ENCODE measurements around the gene KRTAP17-1.
"Not testable (repeated sequence)": the region's sequence is repeated elsewhere in the genome, so short reads cannot be mapped to it uniquely, and the experiment has no call there.

Gene KRTAP17-1

GRCh38 chr17:41301916-41302901 lies 13.3 kb downstream of the KRTAP17-1 start, which contains the start of gene KRTAP29-1:
Gene KRTAP29-1 (minus strand): TSS chr17:41302851. CDS start chr17:41302851, 0 bp downstream.
- no peak for DNase-seq

GRCh38 chr17:41301204-41301790 lies 14.2 kb downstream of the KRTAP17-1 start:
- no peak for DNase-seq

- DNase-seq: no peak
Observed at GRCh38 chr17:41298458-41299135, 16.9 kb downstream of the KRTAP17-1 start.

GRCh38 chr17:41296846-41297245 lies 18.7 kb downstream of the KRTAP17-1 start:
- DNase-seq: no peak

- DNase-seq: no peak
Observed at GRCh38 chr17:41294016-41294415, 21.5 kb downstream of the KRTAP17-1 start.

- no peak for DNase-seq
Observed at GRCh38 chr17:41287050-41287449, 28.5 kb downstream of the KRTAP17-1 start.

- DNase-seq: no peak
Observed at GRCh38 chr17:41284546-41284945, 31.0 kb downstream of the KRTAP17-1 start.

- no peak for DNase-seq
Observed at GRCh38 chr17:41284043-41284442, 31.5 kb downstream of the KRTAP17-1 start.

- no peak for DNase-seq
Observed at GRCh38 chr17:41278176-41278955, 37.1 kb downstream of the KRTAP17-1 start.

- DNase-seq: not testable (repeated sequence)
Observed at GRCh38 chr17:41275648-41276190, 39.8 kb downstream of the KRTAP17-1 start, which contains the start of gene KRTAP9-7. Gene KRTAP9-7 (plus strand): TSS chr17:41275698. CDS start chr17:41275698, 0 bp downstream.

- DNase-seq: no peak
Observed at GRCh38 chr17:41271858-41272257, 43.7 kb downstream of the KRTAP17-1 start.

GRCh38 chr17:41271323-41271722 lies 44.2 kb downstream of the KRTAP17-1 start:
- DNase-seq: not testable (repeated sequence)

GRCh38 chr17:41267711-41268110 lies 47.8 kb downstream of the KRTAP17-1 start:
- DNase-seq: no peak

- DNase-seq: no peak
Observed at GRCh38 chr17:41265078-41265477, 50.4 kb downstream of the KRTAP17-1 start, which contains the start of gene KRTAP9-6. Gene KRTAP9-6 (plus strand): TSS chr17:41265378. CDS start chr17:41265378, 0 bp downstream.

All from activated CD4-positive, alpha-beta T cell treated with anti-CD3 and anti-CD28 coated beads, Interleukin-2, amount 50 U/mL, for 16 hours (primary cell).